ENCODE data around the gene GRK1.

The GRK1 gene

GRCh38 chr13:113784645-113785024 is 117.6 kb downstream of the GRK1 start:
- H3K9me3 ChIP-seq (ENCODE audit: control insufficient read depth, low read depth, low read length): no peaks in the 10 kb centered on the region
- no peak overlapping the region for H3K27ac ChIP-seq (ENCODE audit: low read length)
- no peaks in the 10 kb centered on the region for H3K27me3 ChIP-seq (ENCODE audit: control insufficient read depth, insufficient read depth, low read length)
- H3K9ac ChIP-seq (ENCODE audit: low read length): no peak overlapping the region
- no peaks in the 10 kb centered on the region for H3K4me1 ChIP-seq (ENCODE audit: control insufficient read depth, low read depth, low read length)
- H3K36me3 ChIP-seq (ENCODE audit: control insufficient read depth, low read depth, low read length): no peaks in the 10 kb centered on the region
- no peak overlapping the region for H3K4me3 ChIP-seq (ENCODE audit: low read length)

- no peaks in the 10 kb centered on the region for H3K27me3 ChIP-seq (ENCODE audit: control insufficient read depth, insufficient read depth, low read length)
- no peaks in the 10 kb centered on the region for H3K9me3 ChIP-seq (ENCODE audit: control insufficient read depth, low read depth, low read length)
- H3K4me1 ChIP-seq (ENCODE audit: control insufficient read depth, low read depth, low read length): no peaks in the 10 kb centered on the region
- no peaks in the 10 kb centered on the region for H3K36me3 ChIP-seq (ENCODE audit: control insufficient read depth, low read depth, low read length)
- H3K27ac ChIP-seq (ENCODE audit: low read length): no peak overlapping the region
- no peak overlapping the region for H3K4me3 ChIP-seq (ENCODE audit: low read length)
- no peak overlapping the region for H3K9ac ChIP-seq (ENCODE audit: low read length)
Observed at GRCh38 chr13:113785051-113786010, 118.3 kb downstream of the GRK1 start.

- Histone ChIP-seq H3K27ac (ENCODE audit: low read length) (no peak overlapping the region), H3K9me3 (ENCODE audit: control insufficient read depth, low read depth, low read length) (no peaks in the 10 kb centered on the region), H3K4me3 (ENCODE audit: low read length) (no peak overlapping the region), H3K9ac (ENCODE audit: low read length) (no peak overlapping the region), H3K27me3 (ENCODE audit: control insufficient read depth, insufficient read depth, low read length) (no peaks in the 10 kb centered on the region), H3K36me3 (ENCODE audit: control insufficient read depth, low read depth, low read length) (no peaks in the 10 kb centered on the region), H3K4me1 (ENCODE audit: control insufficient read depth, low read depth, low read length) (no peaks in the 10 kb centered on the region)
Observed at GRCh38 chr13:113786262-113786841, 119.3 kb downstream of the GRK1 start.
